Measurements from ENCODE around the gene TREML1.

DNA sequence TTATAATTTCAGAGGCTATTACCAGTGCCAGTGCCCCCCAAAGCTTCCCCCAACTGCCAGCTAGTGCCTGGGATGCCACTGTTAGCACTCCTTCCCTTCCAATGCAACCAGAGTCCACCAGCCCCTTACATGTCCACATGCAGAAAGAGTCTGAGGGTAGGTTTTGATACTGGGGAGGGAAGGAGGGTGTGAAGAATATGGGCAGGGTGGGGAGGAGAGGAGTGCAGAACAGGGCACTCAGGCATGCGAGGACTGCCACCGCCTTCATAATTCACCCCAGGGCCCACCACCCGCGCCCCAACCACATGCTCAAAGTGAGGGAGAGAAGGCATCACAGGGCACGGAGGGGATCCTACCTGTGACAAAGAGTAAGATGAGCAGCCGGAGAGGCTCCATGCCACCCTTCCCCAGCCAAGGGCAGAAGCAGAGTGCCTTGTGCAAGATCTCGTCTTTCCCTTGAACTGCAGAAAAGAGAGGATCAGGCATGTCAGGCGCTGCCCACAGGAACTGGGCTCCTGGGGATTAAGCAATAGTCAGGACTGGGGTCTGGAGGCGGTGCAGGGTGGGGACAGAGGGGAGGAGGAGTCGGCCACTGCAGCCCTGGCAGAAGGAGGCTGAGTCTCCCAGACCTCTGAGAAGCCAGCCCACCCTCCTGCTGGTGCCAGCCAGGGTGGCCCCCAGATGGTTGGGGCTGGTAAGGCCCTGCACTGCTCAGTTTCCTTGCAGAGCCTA, 8.7 kb upstream of the TREML1 start, which contains the start of gene TREM2:
- TF ChIP-seq, protein P1, sequence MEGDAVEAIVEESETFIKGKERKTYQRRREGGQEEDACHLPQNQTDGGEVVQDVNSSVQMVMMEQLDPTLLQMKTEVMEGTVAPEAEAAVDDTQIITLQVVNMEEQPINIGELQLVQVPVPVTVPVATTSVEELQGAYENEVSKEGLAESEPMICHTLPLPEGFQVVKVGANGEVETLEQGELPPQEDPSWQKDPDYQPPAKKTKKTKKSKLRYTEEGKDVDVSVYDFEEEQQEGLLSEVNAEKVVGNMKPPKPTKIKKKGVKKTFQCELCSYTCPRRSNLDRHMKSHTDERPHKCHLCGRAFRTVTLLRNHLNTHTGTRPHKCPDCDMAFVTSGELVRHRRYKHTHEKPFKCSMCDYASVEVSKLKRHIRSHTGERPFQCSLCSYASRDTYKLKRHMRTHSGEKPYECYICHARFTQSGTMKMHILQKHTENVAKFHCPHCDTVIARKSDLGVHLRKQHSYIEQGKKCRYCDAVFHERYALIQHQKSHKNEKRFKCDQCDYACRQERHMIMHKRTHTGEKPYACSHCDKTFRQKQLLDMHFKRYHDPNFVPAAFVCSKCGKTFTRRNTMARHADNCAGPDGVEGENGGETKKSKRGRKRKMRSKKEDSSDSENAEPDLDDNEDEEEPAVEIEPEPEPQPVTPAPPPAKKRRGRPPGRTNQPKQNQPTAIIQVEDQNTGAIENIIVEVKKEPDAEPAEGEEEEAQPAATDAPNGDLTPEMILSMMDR (conservative IDR thresholded peaks at IDR 0.05): no peak
- TF ChIP-seq ZFX (IDR thresholded peaks at IDR 0.05): no peak
